GM19351 (cell line): ENCODE results near the gene NAA80.

Source experiments
- ATAC-seq: cut with Tn5 transposase; IDR thresholded peaks from one replicate; pipeline ENCODE4 v1.9.1; 2021; ENCODE audit warnings: mild to moderate bottlenecking, moderate library complexity; ENCODE audit not compliant: unreplicated experiment

The NAA80 gene

DNA sequence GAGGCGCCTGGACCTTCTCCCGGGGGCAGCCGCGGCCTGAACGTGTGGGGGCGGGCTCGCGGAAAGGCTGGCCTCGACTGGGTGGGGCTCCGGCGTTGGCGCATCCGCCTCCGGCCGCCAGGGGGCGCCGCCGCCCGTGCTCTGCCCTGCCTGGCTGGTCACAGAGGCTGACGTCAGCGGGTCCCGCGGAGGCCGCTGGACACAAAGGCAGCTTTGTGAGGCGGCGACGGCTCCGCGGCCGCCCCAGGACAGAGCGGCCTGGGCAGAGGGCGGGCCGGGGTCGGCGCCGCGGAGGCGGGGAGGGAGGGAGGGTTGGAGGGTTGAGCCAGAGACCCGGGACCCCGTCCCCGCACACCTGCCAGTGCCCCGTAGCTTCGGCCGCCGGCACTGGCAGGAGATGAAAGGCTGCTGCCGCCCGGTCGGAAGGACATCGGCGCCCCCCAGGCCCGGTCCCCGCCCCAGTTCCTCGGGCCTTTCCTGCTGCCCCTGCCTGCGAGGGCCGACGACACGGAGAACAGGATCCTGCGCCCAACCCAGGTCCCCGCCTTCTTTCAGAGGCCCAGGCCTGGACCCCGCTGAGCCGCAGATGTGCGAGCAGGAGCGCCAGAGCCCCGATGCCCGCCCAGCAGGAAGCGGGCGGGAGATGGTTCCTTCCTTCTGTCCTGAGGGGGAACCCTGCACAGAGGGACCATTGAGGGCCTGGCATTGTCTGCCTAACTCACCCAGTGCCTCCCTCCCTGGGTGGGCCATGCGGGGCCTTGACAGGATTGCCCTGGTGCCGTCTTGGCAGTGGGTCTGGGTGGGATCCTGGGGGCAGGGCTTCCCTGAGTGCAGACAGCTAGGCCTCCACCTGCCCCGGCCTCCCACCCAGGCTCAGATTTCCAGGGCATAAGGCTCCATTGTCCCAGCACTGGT lies 38.9 kb downstream of the NAA80 start:
- ATAC-seq: peak; percentile 89

- no peak for ATAC-seq
Observed at GRCh38 chr3:50259432-50260026, 39.7 kb downstream of the NAA80 start.

- ATAC-seq: no peak
Observed at GRCh38 chr3:50258979-50259378, 40.2 kb downstream of the NAA80 start.

GRCh38 chr3:50258029-50258680 lies 41.0 kb downstream of the NAA80 start:
- ATAC-seq: no peak

GRCh38 chr3:50256978-50257890 lies 42.0 kb downstream of the NAA80 start:
- ATAC-seq: no peak

DNA sequence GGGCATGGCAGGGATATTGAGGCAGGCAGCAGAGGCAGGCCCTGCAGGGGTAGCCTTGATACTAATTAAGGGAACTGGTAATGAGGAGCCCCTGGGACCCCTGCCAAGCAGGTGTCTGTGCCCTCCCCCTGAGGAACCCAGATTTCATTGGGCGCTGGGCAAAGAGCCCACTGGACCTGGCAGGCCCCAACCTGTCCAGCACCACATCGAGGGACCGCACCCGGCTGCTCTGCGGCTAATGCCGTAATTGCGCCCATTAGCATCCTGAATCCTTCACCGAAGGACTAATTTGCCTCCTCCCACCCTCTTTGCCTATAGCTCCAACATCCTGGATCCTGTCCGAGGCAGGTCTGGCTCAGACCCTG lies 44.0 kb downstream of the NAA80 start:
- ATAC-seq: no peak

- no peak for ATAC-seq
Observed at GRCh38 chr3:50254577-50255250, 44.5 kb downstream of the NAA80 start.

GRCh38 chr3:50251220-50251619 lies 48.0 kb downstream of the NAA80 start:
- no peak for ATAC-seq

GRCh38 chr3:50250514-50250913 lies 48.7 kb downstream of the NAA80 start:
- ATAC-seq: no peak

- ATAC-seq: no peak
Observed at GRCh38 chr3:50249457-50249856, 49.7 kb downstream of the NAA80 start.

- ATAC-seq: no peak
Observed at GRCh38 chr3:50248387-50248786, 50.8 kb downstream of the NAA80 start.

DNA sequence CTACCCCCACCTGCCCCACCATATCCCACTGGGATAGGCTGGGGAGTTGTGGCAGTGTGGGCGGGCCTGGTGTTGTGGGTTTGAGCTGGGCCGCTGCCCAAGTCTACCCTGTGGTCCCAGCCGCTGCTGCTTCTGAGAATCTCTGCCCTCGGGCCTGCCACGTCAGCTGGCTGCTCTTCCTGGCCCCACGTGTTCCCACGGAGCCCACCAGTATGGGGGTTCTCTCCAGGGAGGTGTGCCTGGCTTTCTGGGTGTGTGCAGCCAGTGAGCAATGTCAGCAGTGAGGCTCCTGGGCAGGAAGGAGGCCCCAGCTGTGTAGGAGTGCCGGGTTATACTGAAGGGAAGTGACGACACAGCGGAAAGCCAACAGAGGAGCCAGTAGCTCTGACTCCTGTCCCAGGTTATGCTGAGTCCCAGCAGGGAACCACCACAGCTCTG lies 52.7 kb downstream of the NAA80 start:
- ATAC-seq: peak; percentile 78
